ENCODE measurements around the gene MEIS2. TPM values are rescaled to one million over a fixed set of nuclear protein-coding genes. Genes with fewer than 3 reads are reported as not detected.

Gene MEIS2
- total RNA-seq, 1 experiment from 2014 or later = 23.1 TPM

DNA sequence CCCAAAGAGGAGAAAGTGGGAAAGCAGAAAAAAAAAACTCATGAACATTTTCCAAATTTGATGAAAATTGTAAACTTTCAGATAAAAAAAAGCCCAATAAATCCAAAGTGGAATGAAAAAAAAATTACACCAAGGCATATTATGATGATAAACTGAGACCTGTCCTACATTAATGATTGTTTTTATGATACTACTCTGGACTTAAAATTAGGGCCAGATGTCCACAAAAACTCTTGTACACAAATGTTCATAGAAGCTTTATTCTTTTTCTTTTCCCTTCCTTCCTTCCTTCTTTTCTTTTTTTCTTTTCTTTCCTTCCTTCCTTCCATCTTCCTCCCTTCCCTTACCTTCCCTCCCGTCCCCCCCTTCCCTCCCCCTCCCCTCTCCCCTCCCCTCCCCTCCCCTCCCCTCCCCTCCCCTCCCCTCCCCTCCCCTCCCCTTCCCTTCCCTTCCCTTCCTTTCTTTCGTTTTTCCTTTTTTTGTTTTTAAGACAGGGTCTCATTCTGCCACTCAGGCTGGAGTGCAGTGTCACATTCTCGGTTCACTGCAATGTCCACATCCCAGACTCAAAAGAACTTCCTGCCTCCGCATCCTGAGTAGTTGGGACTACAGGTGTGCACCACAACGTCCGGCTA, 243.9 kb downstream of the MEIS2 start:
- no peak for DNase-seq
- CTCF ChIA-PET = no interaction called here
- no peaks in the 10 kb centered on the region for H3K36me3 Mint-ChIP-seq (ENCODE audit: insufficient read depth, unreplicated experiment)
- intact Hi-C loops (cut with micrococcal nuclease; ENCODE audit: unreplicated experiment) = no loop called here
- H3K4me1 Mint-ChIP-seq (ENCODE audit: low read depth, unreplicated experiment) = no peaks in the 10 kb centered on the region
- no TSS peak for BruUV-seq (replicated peaks)
- TF ChIP-seq, protein P1, sequence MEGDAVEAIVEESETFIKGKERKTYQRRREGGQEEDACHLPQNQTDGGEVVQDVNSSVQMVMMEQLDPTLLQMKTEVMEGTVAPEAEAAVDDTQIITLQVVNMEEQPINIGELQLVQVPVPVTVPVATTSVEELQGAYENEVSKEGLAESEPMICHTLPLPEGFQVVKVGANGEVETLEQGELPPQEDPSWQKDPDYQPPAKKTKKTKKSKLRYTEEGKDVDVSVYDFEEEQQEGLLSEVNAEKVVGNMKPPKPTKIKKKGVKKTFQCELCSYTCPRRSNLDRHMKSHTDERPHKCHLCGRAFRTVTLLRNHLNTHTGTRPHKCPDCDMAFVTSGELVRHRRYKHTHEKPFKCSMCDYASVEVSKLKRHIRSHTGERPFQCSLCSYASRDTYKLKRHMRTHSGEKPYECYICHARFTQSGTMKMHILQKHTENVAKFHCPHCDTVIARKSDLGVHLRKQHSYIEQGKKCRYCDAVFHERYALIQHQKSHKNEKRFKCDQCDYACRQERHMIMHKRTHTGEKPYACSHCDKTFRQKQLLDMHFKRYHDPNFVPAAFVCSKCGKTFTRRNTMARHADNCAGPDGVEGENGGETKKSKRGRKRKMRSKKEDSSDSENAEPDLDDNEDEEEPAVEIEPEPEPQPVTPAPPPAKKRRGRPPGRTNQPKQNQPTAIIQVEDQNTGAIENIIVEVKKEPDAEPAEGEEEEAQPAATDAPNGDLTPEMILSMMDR (IDR thresholded peaks at IDR 0.05; ENCODE audit: unreplicated experiment) = no peak
- H3K27ac Mint-ChIP-seq (ENCODE audit: unreplicated experiment) = no peak overlapping the region
- no peaks in the 10 kb centered on the region for H3K9me3 Mint-ChIP-seq (ENCODE audit: low read depth, unreplicated experiment)
- H3K27me3 Mint-ChIP-seq (ENCODE audit: unreplicated experiment) = no peaks in the 10 kb centered on the region
- no peak overlapping the region for H3K4me3 Mint-ChIP-seq (ENCODE audit: low read depth, unreplicated experiment)

DNA sequence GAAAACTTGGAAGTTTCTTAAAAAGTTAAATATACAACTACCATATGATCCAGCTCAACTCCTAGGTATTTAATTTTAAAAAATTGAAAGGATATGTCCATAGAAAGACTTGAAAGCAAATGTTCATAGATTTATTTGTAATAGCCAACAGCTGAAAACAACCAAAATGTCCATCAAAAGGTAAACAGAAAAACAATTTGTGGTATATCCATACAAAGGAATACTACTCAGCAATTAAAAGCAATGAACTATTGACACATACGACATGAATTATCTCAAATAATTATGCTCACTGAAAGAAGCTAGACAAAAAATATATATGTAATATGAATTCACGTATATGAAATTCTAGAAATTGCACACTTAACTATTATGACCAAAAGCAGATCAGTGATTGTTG, 249.5 kb downstream of the MEIS2 start:
- BruUV-seq (replicated peaks) = no TSS peak
- Mint-ChIP-seq H3K27me3 (ENCODE audit: unreplicated experiment) (no peaks in the 10 kb centered on the region), H3K27ac (ENCODE audit: unreplicated experiment) (no peak overlapping the region), H3K36me3 (ENCODE audit: insufficient read depth, unreplicated experiment) (peaks cover 1% of the 10 kb centered on the region), H3K4me3 (ENCODE audit: low read depth, unreplicated experiment) (no peak overlapping the region), H3K9me3 (ENCODE audit: low read depth, unreplicated experiment) (no peaks in the 10 kb centered on the region), H3K4me1 (ENCODE audit: low read depth, unreplicated experiment) (no peaks in the 10 kb centered on the region)
- intact Hi-C loops (cut with micrococcal nuclease; ENCODE audit: unreplicated experiment) = no loop called here
- CTCF ChIA-PET = no interaction called here
- TF ChIP-seq, protein P1 (IDR thresholded peaks at IDR 0.05; ENCODE audit: unreplicated experiment) = no peak
- no peak for DNase-seq

DNA sequence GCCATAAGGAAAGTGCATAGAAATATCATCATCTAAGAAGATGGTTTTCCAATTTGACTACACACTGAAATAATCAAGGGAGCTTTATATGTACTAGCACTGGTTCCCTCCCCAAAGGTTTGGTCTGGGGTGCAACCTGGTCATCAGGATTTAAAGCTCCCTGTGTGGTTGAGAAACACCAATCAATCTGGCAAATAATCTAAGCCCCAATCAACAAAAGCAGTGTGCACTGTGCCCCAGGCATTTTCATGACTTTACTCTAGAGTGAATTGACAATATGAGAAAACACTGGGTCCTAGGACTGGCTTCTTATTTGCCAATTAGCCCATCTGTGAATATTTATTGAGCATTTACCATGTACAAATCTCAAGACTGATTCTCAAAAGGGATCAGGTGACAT, 255.1 kb downstream of the MEIS2 start:
- DNase-seq = no peak
- no TSS peak for BruUV-seq (replicated peaks)
- peaks cover 9% of the 10 kb centered on the region for H3K4me1 Mint-ChIP-seq (ENCODE audit: low read depth, unreplicated experiment)
- CTCF ChIA-PET = no interaction called here
- TF ChIP-seq, protein P1 (IDR thresholded peaks at IDR 0.05; ENCODE audit: unreplicated experiment) = no peak
- peaks cover 5% of the 10 kb centered on the region for H3K36me3 Mint-ChIP-seq (ENCODE audit: insufficient read depth, unreplicated experiment)
- intact Hi-C loops (cut with micrococcal nuclease; ENCODE audit: unreplicated experiment) = no loop called here
- H3K27me3 Mint-ChIP-seq (ENCODE audit: unreplicated experiment) = no peaks in the 10 kb centered on the region
- H3K27ac Mint-ChIP-seq (ENCODE audit: unreplicated experiment) = no peak overlapping the region
- H3K9me3 Mint-ChIP-seq (ENCODE audit: low read depth, unreplicated experiment) = no peaks in the 10 kb centered on the region
- H3K4me3 Mint-ChIP-seq (ENCODE audit: low read depth, unreplicated experiment) = no peak overlapping the region

DNA sequence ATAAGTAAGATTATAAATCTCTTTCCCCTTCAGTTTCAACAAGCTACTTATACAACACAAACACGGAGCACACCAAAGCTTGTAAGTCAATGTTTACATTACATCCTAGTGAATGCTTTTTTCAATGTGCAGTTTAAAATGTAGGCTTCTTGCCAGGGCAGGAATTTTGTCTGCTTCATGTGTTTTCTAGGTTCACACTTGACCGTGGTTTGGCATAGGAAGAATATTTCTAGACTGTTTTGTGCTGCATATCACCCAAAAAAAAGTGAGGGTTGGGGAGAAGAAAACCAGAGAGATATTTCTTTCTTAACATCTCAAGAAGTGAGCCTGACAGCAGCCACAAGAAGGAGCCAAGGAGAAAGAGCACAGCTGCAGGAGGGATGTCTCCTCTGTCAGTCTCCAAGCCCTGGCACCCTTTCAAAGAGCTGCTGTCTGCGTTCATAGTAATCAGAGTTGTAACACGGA, 255.8 kb downstream of the MEIS2 start:
- BruUV-seq (replicated peaks) = no TSS peak
- Mint-ChIP-seq H3K9me3 (ENCODE audit: low read depth, unreplicated experiment) (no peaks in the 10 kb centered on the region), H3K36me3 (ENCODE audit: insufficient read depth, unreplicated experiment) (peaks cover 5% of the 10 kb centered on the region), H3K4me1 (ENCODE audit: low read depth, unreplicated experiment) (peaks cover 9% of the 10 kb centered on the region), H3K27ac (ENCODE audit: unreplicated experiment) (no peak overlapping the region), H3K27me3 (ENCODE audit: unreplicated experiment) (no peaks in the 10 kb centered on the region), H3K4me3 (ENCODE audit: low read depth, unreplicated experiment) (no peak overlapping the region)
- intact Hi-C loops (cut with micrococcal nuclease; ENCODE audit: unreplicated experiment) = no loop called here
- TF ChIP-seq, protein P1 (IDR thresholded peaks at IDR 0.05; ENCODE audit: unreplicated experiment) = no peak
- CTCF ChIA-PET = no interaction called here
- no peak for DNase-seq

Measured in Calu3 (cell line).